Chondrocyte (in vitro differentiated cells): ENCODE measurements around the gene NUP62. TPM values are rescaled to one million over a fixed set of nuclear protein-coding genes. Genes with fewer than 3 reads are reported as not detected.

Experiments used
- DNase-seq: peaks from one replicate; pipeline ENCODE4 v3.0.0; 2021; ENCODE audit warnings: mixed read lengths, low spot score
- H3K27ac Mint-ChIP-seq: one replicate; pipeline ENCODE4 v1.8.0; 2021; ENCODE audit warnings: mild to moderate bottlenecking, moderate library complexity, mixed read lengths; ENCODE audit not compliant: unreplicated experiment
- H3K27me3 Mint-ChIP-seq: 2 replicates; pipeline ENCODE4 v1.8.0; 2021; ENCODE audit warnings: low read depth, mixed read lengths
- H3K36me3 Mint-ChIP-seq: 2 replicates; pipeline ENCODE4 v1.8.0; 2021; ENCODE audit warnings: low read depth, mixed read lengths
- H3K4me1 Mint-ChIP-seq: 2 replicates; pipeline ENCODE4 v1.8.0; 2021; ENCODE audit warnings: low read depth, mild to moderate bottlenecking, mixed read lengths
- H3K4me3 Mint-ChIP-seq: one replicate; pipeline ENCODE4 v1.8.0; 2021; ENCODE audit warnings: mild to moderate bottlenecking, moderate library complexity, mixed read lengths; ENCODE audit not compliant: unreplicated experiment
- H3K9me3 Mint-ChIP-seq: 2 replicates; pipeline ENCODE4 v1.8.0; 2021; ENCODE audit warnings: low read depth, mixed read lengths
- total RNA-seq: library from RNA; stranded (reverse); gene quantifications from 3 replicates; pipeline ENCODE4 v1.2.1, GENCODE V29; 2021
- TF ChIP-seq, protein P1 (sequence below): fragments of 200-600 bp; sonication (generic); IDR thresholded peaks from 2 replicates; pipeline ENCODE4 v1.5.0; 2021; ENCODE audit warnings: antibody characterized with exemption, mild to moderate bottlenecking, moderate library complexity

NUP62 gene
- total RNA-seq, 1 donor from 2014 or later = 44.7 TPM

DNA sequence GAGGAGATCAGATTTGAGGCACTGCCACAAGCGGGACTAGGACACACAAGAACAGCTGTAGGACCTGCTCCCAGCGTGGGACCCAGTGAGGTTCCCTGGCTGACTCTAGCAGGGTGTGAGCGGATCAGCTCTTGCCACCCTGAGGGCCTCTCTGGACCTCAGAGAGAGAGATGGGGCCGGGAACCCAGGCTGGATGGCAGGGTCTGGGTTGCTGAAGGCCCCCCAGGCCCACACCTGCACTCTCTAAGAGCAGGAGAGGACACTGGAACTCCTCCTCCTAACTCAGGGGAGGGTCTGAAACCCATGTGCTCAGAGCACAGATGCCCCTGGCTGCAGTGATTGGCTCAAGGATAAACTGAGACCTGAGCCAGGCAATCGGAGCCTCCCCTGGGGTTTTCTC lies 19.1 kb downstream of the NUP62 start:
- H3K9me3 Mint-ChIP-seq = no peaks in the 10 kb centered on the region
- H3K27ac Mint-ChIP-seq = no peak overlapping the region
- H3K4me1 Mint-ChIP-seq = peaks cover 11% of the 10 kb centered on the region
- TF ChIP-seq, protein P1, sequence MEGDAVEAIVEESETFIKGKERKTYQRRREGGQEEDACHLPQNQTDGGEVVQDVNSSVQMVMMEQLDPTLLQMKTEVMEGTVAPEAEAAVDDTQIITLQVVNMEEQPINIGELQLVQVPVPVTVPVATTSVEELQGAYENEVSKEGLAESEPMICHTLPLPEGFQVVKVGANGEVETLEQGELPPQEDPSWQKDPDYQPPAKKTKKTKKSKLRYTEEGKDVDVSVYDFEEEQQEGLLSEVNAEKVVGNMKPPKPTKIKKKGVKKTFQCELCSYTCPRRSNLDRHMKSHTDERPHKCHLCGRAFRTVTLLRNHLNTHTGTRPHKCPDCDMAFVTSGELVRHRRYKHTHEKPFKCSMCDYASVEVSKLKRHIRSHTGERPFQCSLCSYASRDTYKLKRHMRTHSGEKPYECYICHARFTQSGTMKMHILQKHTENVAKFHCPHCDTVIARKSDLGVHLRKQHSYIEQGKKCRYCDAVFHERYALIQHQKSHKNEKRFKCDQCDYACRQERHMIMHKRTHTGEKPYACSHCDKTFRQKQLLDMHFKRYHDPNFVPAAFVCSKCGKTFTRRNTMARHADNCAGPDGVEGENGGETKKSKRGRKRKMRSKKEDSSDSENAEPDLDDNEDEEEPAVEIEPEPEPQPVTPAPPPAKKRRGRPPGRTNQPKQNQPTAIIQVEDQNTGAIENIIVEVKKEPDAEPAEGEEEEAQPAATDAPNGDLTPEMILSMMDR = no peak
- H3K36me3 Mint-ChIP-seq = peaks cover 19% of the 10 kb centered on the region
- no peak for DNase-seq
- no peak overlapping the region for H3K4me3 Mint-ChIP-seq
- H3K27me3 Mint-ChIP-seq = no peaks in the 10 kb centered on the region

DNA sequence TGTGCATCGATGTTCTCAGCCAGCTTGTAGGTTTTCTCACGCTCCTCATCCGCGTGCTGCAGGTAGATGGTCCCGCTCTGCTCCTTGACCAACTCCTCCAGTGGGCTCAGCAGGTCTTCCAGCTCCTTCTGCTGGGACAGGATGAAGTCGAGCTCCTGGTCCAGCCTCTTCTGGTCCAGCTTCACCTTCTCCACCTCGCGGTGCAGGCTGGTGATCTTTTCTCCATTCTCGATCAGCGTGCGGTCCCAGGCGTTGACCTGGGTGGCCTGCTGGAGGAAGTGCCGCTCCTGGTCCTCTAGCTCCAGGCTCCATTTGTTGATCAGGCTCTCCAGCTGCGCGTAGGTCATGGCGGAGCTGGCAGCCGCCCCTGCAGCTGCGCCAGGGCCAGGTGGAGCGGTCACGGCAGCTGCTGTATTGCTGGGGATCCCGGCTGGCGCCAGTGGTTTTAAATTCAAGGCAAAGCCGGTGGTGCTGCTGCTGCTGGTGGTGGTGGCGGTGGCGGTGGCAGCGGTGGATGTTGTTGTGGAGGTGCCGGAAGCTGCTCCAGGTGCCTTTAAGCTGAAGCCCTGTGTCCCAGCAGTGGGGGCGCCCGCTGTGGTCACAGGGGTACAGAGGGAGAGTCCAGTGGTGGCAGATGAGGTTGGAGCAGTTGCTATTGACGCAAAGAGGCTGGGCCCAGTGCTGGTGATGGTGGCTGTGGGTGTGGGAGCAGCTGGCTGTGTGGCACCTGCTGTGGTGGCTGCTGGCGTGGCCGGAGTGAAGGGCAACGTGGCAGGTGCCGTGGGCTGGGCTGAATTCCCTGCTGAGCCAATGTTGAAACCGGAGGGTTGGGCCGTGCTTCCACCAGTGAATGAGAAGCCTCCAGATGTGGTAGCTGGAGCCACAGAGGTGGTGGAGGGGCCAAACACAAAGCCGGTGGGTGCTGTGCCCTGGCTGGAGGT lies 20.6 kb downstream of the NUP62 start:
- no peaks in the 10 kb centered on the region for H3K9me3 Mint-ChIP-seq
- no peak overlapping the region for H3K27ac Mint-ChIP-seq

DNA sequence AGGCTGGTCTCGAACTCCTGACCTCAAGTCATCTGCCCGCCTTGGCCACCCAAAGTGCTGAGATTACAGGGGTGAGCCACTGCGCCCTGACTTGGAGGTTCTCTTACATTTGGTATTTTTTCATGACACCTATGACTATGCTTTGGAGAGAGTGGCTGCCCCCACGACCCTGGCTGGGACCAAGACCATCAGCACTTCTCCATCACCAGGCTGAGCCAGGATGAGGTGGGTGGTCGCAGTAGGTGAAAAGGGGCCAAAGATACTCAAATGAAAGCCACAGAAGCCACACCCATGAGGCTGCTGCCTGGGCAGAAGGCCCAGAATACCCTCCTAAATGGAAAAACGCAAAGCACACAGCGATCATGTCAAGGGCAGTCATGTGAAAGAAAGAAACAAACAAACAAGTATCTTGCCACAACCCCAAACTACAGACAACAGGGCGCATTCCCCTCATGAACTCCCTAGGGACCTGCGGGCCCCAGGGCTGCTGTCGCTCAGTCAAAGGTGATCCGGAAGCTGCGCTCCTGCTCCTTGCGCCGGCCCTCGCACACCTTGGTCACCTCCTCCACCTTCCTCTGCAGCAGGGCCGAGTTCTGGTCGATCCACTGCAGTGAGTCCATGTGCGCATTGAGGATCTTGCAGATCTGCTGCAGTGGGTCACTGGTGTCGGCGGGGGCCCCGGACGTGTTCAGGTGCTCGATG lies 21.4 kb downstream of the NUP62 start:
- Mint-ChIP-seq H3K36me3 (peaks cover 15% of the 10 kb centered on the region), H3K27me3 (no peaks in the 10 kb centered on the region), H3K27ac (no peak overlapping the region), H3K9me3 (no peaks in the 10 kb centered on the region), H3K4me3 (no peak overlapping the region), H3K4me1 (peaks cover 11% of the 10 kb centered on the region)
- TF ChIP-seq, protein P1 = no peak
- no peak for DNase-seq

More for the DNA sequence above, 20.6 kb downstream of the NUP62 start:
- DNase-seq = no peak
- Mint-ChIP-seq H3K27me3 (no peaks in the 10 kb centered on the region), H3K4me1 (peaks cover 11% of the 10 kb centered on the region), H3K36me3 (peaks cover 16% of the 10 kb centered on the region), H3K4me3 (no peak overlapping the region)
- TF ChIP-seq, protein P1 = no peak

DNA sequence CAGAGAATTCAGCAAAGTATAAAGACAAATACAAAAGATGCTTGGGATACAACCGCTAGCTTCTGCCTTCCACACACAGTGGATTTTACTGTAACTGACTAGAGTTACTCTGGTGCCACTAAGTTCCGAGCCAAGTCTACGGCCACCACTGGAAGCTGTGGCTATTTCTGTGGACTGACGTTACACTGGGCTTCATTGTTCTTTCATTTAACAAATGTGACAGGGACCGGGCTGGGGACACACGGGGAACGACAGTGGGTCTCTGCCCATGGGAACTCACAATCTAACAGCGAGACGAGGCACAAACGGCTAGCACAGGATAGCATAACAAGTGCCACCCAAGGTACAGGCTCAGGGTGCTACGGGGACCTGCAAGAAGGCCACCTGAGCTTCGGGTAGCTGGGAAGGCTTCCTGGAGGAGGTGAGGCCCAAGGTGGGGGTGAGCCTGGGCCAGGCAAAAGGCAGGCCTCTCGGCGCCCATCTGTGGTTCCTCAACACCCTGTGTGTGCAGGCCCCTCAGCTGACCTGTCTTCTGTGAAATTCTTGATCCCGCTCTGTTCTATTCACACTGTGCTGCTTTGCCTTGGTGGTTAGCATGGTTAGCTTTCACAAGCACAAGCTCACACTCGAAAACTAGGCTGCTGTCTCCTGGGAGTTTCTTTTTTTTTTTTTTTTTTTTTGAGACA lies 22.3 kb downstream of the NUP62 start:
- no peak overlapping the region for H3K27ac Mint-ChIP-seq
- no peaks in the 10 kb centered on the region for H3K9me3 Mint-ChIP-seq
- no peaks in the 10 kb centered on the region for H3K27me3 Mint-ChIP-seq
- H3K4me1 Mint-ChIP-seq = peaks cover 11% of the 10 kb centered on the region
- H3K36me3 Mint-ChIP-seq = peaks cover 15% of the 10 kb centered on the region
- TF ChIP-seq, protein P1 = no peak
- no peak overlapping the region for H3K4me3 Mint-ChIP-seq
- DNase-seq = no peak

DNA sequence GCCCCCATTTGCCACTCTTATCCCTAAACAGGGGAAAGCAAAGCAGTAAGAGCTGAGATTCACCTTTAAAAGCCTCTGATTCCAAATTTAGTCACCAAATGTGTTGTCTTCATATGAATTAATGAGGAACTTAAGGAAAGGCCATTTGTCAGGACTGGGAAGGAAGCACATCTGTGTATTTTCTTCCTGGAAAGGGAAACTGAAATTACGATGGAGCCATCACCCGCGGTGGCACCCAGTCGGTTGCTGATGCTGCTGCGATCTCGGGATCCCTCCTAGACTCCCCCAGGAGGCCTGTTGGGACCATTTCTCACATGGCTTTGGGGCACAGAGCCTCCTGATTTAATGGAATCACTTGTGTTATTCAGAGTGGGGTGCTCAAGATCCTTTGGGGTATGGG lies 25.2 kb downstream of the NUP62 start:
- Mint-ChIP-seq H3K4me3 (no peak overlapping the region), H3K9me3 (no peaks in the 10 kb centered on the region), H3K4me1 (no peaks in the 10 kb centered on the region), H3K27me3 (no peaks in the 10 kb centered on the region), H3K27ac (no peak overlapping the region), H3K36me3 (peaks cover 13% of the 10 kb centered on the region)
- no peak for DNase-seq
- TF ChIP-seq, protein P1 = no peak
